ENCODE data around the gene WDPCP.

DNA sequence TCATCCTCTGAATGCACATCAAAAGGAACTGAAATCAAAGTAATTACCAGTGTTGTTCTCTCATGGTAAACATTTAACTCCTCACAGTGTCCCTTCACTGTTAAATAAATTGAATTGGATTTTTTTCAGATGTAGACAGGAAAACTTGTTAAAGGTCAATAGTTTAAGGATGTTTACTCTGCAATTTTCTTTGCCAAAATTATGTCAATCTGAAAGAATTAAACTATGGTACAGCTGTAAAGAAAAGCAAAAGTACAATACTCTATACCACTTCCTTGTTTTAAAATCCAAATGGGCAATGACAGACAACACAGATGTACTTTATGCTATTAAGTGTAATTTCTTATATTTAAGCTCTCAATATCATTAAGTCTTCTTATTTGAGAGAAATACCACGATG is 153.2 kb downstream of the WDPCP start:
- TF ChIP-seq MAZ (IDR thresholded peaks at IDR 0.05; ENCODE audit: borderline replicate concordance, low read depth, low read length): no peak
- no peak for TF ChIP-seq BHLHE40 (IDR thresholded peaks at IDR 0.05; ENCODE audit: low read depth, low read length)
- TF ChIP-seq POLR2A (IDR thresholded peaks at IDR 0.05; ENCODE audit: low read depth, low read length): no peak
- no peak for TF ChIP-seq RAD21 (IDR thresholded peaks at IDR 0.05; ENCODE audit: low read length)
- TF ChIP-seq, protein P1, sequence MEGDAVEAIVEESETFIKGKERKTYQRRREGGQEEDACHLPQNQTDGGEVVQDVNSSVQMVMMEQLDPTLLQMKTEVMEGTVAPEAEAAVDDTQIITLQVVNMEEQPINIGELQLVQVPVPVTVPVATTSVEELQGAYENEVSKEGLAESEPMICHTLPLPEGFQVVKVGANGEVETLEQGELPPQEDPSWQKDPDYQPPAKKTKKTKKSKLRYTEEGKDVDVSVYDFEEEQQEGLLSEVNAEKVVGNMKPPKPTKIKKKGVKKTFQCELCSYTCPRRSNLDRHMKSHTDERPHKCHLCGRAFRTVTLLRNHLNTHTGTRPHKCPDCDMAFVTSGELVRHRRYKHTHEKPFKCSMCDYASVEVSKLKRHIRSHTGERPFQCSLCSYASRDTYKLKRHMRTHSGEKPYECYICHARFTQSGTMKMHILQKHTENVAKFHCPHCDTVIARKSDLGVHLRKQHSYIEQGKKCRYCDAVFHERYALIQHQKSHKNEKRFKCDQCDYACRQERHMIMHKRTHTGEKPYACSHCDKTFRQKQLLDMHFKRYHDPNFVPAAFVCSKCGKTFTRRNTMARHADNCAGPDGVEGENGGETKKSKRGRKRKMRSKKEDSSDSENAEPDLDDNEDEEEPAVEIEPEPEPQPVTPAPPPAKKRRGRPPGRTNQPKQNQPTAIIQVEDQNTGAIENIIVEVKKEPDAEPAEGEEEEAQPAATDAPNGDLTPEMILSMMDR (conservative IDR thresholded peaks at IDR 0.05; ENCODE audit: low read depth, low read length): no peak
- no peak for TF ChIP-seq MAFK (IDR thresholded peaks at IDR 0.05; ENCODE audit: low read depth, low read length)
- no peak for TF ChIP-seq RCOR1 (IDR thresholded peaks at IDR 0.05; ENCODE audit: insufficient replicate concordance, low read length)
- no peak for TF ChIP-seq SMC3 (IDR thresholded peaks at IDR 0.05; ENCODE audit: low read depth, low read length)
- TF ChIP-seq, protein P2, sequence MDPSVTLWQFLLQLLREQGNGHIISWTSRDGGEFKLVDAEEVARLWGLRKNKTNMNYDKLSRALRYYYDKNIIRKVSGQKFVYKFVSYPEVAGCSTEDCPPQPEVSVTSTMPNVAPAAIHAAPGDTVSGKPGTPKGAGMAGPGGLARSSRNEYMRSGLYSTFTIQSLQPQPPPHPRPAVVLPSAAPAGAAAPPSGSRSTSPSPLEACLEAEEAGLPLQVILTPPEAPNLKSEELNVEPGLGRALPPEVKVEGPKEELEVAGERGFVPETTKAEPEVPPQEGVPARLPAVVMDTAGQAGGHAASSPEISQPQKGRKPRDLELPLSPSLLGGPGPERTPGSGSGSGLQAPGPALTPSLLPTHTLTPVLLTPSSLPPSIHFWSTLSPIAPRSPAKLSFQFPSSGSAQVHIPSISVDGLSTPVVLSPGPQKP (IDR thresholded peaks at IDR 0.05; ENCODE audit: borderline replicate concordance, low read depth, low read length): no peak
- TF ChIP-seq, protein P3, sequence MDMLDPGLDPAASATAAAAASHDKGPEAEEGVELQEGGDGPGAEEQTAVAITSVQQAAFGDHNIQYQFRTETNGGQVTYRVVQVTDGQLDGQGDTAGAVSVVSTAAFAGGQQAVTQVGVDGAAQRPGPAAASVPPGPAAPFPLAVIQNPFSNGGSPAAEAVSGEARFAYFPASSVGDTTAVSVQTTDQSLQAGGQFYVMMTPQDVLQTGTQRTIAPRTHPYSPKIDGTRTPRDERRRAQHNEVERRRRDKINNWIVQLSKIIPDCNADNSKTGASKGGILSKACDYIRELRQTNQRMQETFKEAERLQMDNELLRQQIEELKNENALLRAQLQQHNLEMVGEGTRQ (IDR thresholded peaks at IDR 0.05; ENCODE audit: low read depth, low read length): no peak

All from IMR-90 (cell line).